Loucy (cell line): ENCODE data around the gene LCE3B.

Experiments used
- H2AFZ ChIP-seq: fragments of 200-600 bp; sonication (generic); 2 replicates; pipeline ENCODE4 v1.6.0; 2016; ENCODE audit warnings: antibody characterized with exemption, mild to moderate bottlenecking, low read length, moderate library complexity
- H3F3A ChIP-seq: fragments of 200-600 bp; 2 replicates; pipeline ENCODE4 v1.6.0; 2016; ENCODE audit warnings: antibody characterized with exemption, low read depth, mild to moderate bottlenecking
- H3K27me3 ChIP-seq: fragments of 200-600 bp; sonication (generic); 2 replicates; pipeline ENCODE4 v1.6.1; 2014; ENCODE audit warnings: low read length, mild to moderate bottlenecking; ENCODE audit not compliant: insufficient read depth, poor library complexity, severe bottlenecking
- H3K36me3 ChIP-seq: fragments of 200-600 bp; sonication (generic); 2 replicates; pipeline ENCODE4 v1.6.1; 2016; ENCODE audit warnings: low read length; ENCODE audit not compliant: insufficient read depth
- H3K4me1 ChIP-seq: fragments of 200-600 bp; sonication (generic); 2 replicates; pipeline ENCODE4 v1.5.1; 2014; ENCODE audit warnings: low read length, mild to moderate bottlenecking; ENCODE audit not compliant: insufficient read depth, poor library complexity, severe bottlenecking
- H3K4me2 ChIP-seq: fragments of 200-600 bp; sonication (generic); 2 replicates; pipeline ENCODE4 v1.6.0; 2014; ENCODE audit warnings: antibody characterized with exemption, low read length, low read depth, mild to moderate bottlenecking; ENCODE audit not compliant: poor library complexity, severe bottlenecking
- H3K4me3 ChIP-seq: fragments of 200-600 bp; sonication (generic); 2 replicates; pipeline ENCODE4 v1.5.1; 2014; ENCODE audit warnings: low read length, mild to moderate bottlenecking, mixed read lengths; ENCODE audit not compliant: poor library complexity, severe bottlenecking
- H3K79me2 ChIP-seq: fragments of 200-600 bp; sonication (generic); 2 replicates; pipeline ENCODE4 v1.6.1; 2014; ENCODE audit warnings: low read length; ENCODE audit not compliant: insufficient read depth
- H3K9ac ChIP-seq: fragments of 200-600 bp; sonication (generic); 2 replicates; pipeline ENCODE4 v1.6.0; 2014; ENCODE audit warnings: mild to moderate bottlenecking, low read depth, low read length, moderate library complexity; ENCODE audit not compliant: poor library complexity, severe bottlenecking
- H3K9me2 ChIP-seq: fragments of 200-600 bp; sonication (generic); replicated peaks from 2 replicates; pipeline ENCODE4 v1.6.1; 2016; ENCODE audit warnings: low read depth, low read length, mixed read lengths
- H3K9me3 ChIP-seq: fragments of 200-600 bp; sonication (generic); 2 replicates; pipeline ENCODE4 v1.6.1; 2014; ENCODE audit warnings: mild to moderate bottlenecking, antibody characterized with exemption, low read length, low read depth; ENCODE audit not compliant: insufficient read depth
- H4K20me1 ChIP-seq: fragments of 200-600 bp; sonication (generic); 2 replicates; pipeline ENCODE4 v1.6.0; 2014; ENCODE audit warnings: antibody characterized with exemption, low read length, mild to moderate bottlenecking; ENCODE audit not compliant: insufficient read depth, poor library complexity, severe bottlenecking
- CTCF ChIP-seq: fragments of 200-600 bp; sonication (generic); conservative IDR thresholded peaks from 2 replicates; pipeline ENCODE4 v1.5.1; 2014; ENCODE audit warnings: mild to moderate bottlenecking, antibody characterized with exemption, low read length
- EZH2phosphoT487 ChIP-seq: fragments of 200-600 bp; IDR thresholded peaks from 2 replicates; pipeline ENCODE4 v1.6.1; 2018; ENCODE audit warnings: antibody characterized with exemption, mild to moderate bottlenecking, moderate library complexity, borderline replicate concordance

Gene LCE3B

DNA sequence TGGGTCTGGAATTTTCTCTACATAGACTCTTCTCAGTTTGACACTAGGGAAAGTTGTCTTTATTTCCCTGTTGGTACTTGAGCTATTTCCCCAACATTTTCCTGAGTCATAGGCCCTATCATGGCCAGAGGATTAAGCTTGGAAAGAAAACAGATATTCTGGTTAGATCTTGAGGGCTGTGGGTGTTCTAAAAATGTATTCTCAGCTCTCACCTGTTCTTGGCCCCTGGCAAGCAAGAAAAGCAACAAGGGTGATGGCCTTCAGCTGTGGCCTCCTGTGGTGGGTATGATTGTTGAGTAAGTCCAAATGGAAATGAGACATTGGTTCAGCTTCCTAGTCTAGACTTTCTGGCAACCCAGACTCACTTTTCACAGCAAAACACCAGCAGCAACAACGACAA is 26.7 kb downstream of the LCE3B start:
- Histone ChIP-seq H3K27me3 (no peaks in the 10 kb centered on the region), H4K20me1 (no peaks in the 10 kb centered on the region), H2AFZ (no peak overlapping the region), H3K9me3 (no peaks in the 10 kb centered on the region), H3K36me3 (no peaks in the 10 kb centered on the region), H3K9ac (no peak overlapping the region), H3K4me2 (no peak overlapping the region), H3K79me2 (no peaks in the 10 kb centered on the region), H3K4me1 (no peaks in the 10 kb centered on the region), H3F3A (no peaks in the 10 kb centered on the region), H3K4me3 (no peak overlapping the region), H3K9me2 (no peaks in the 10 kb centered on the region)
- TF ChIP-seq CTCF, result no peak
- no peak for TF ChIP-seq EZH2phosphoT487

- Histone ChIP-seq H3K9ac (no peak overlapping the region), H3F3A (no peaks in the 10 kb centered on the region), H3K79me2 (no peaks in the 10 kb centered on the region), H3K4me3 (no peak overlapping the region), H3K4me2 (no peak overlapping the region), H3K9me2 (no peaks in the 10 kb centered on the region), H3K9me3 (no peaks in the 10 kb centered on the region), H3K4me1 (no peaks in the 10 kb centered on the region), H2AFZ (no peak overlapping the region), H3K27me3 (no peaks in the 10 kb centered on the region), H4K20me1 (no peaks in the 10 kb centered on the region), H3K36me3 (no peaks in the 10 kb centered on the region)
- TF ChIP-seq CTCF (no peak), EZH2phosphoT487 (no peak)
These were observed 30.3 kb downstream of the LCE3B start for GRCh38 chr1:152643945-152644344.

- no peak overlapping the region for H3K4me3 ChIP-seq
- no peaks in the 10 kb centered on the region for H3K9me3 ChIP-seq
- H3K9ac ChIP-seq, result no peak overlapping the region
- no peaks in the 10 kb centered on the region for H3F3A ChIP-seq
- no peaks in the 10 kb centered on the region for H4K20me1 ChIP-seq
- no peaks in the 10 kb centered on the region for H3K4me1 ChIP-seq
- no peak overlapping the region for H3K4me2 ChIP-seq
- TF ChIP-seq EZH2phosphoT487, result no peak
- no peak for TF ChIP-seq CTCF
- H3K79me2 ChIP-seq, result no peaks in the 10 kb centered on the region
- H3K36me3 ChIP-seq, result no peaks in the 10 kb centered on the region
- H2AFZ ChIP-seq, result no peak overlapping the region
- H3K9me2 ChIP-seq, result no peaks in the 10 kb centered on the region
- H3K27me3 ChIP-seq, result no peaks in the 10 kb centered on the region
These were observed 31.5 kb downstream of the LCE3B start for GRCh38 chr1:152645146-152645545.
